NOMO-1 (cell line): Measurements from ENCODE around the gene FLVCR1.
A peak's percentile ranks its signal among the peaks of the same experiment; 100 is the strongest.
"Not testable (repeated sequence)": the region's sequence is repeated elsewhere in the genome, so short reads cannot be mapped to it uniquely, and the experiment has no call there.

Source experiments
- DNase-seq, 2 experiments: peaks; one replicate each; lab custom pipeline; 2025; ENCODE audit not compliant: unreplicated experiment in 2 of 2; lab: John Stamatoyannopoulos, UW

FLVCR1 gene

GRCh38 chr1:212857992-212858460 lies at the start of gene FLVCR1:
FLVCR1 (plus strand) TSS chr1:212858275; CDS start chr1:212858453, 178 bp downstream.
- DNase-seq = peak; percentile 96

GRCh38 chr1:212814537-212815334 lies 43.3 kb upstream of the FLVCR1 start:
- peak in 1 of 2 experiments; percentile 30 for DNase-seq

- DNase-seq = no peak
These were observed 41.4 kb upstream of the FLVCR1 start for GRCh38 chr1:212816567-212817278.

GRCh38 chr1:212819726-212820125 lies 38.3 kb upstream of the FLVCR1 start:
- peak in 1 of 2 experiments; percentile 43 for DNase-seq

GRCh38 chr1:212820969-212821368 lies 37.1 kb upstream of the FLVCR1 start:
- no peak for DNase-seq

GRCh38 chr1:212822956-212823355 lies 35.1 kb upstream of the FLVCR1 start:
- DNase-seq = no peak

- DNase-seq = no peak
These were observed 33.9 kb upstream of the FLVCR1 start for GRCh38 chr1:212824201-212824600.

- no peak for DNase-seq
These were observed 32.1 kb upstream of the FLVCR1 start for GRCh38 chr1:212825798-212826452.

GRCh38 chr1:212827171-212827776 lies 30.8 kb upstream of the FLVCR1 start:
- DNase-seq = no peak

- DNase-seq = no peak
These were observed 30.2 kb upstream of the FLVCR1 start for GRCh38 chr1:212827831-212828278.

- DNase-seq = no peak
These were observed 29.7 kb upstream of the FLVCR1 start for GRCh38 chr1:212828395-212828794.

- DNase-seq = not testable (repeated sequence)
These were observed 24.6 kb upstream of the FLVCR1 start for GRCh38 chr1:212833211-212834207.

- no peak for DNase-seq
These were observed 19.9 kb upstream of the FLVCR1 start for GRCh38 chr1:212838145-212838544.

- not testable (repeated sequence) for DNase-seq
These were observed 13.6 kb upstream of the FLVCR1 start for GRCh38 chr1:212844521-212844920.

GRCh38 chr1:212847549-212847948 lies 10.5 kb upstream of the FLVCR1 start, which contains the start of gene SPATA45:
SPATA45 (minus strand) TSS chr1:212847649; CDS start chr1:212836149, 11,500 bp downstream.
- no peak for DNase-seq

- no peak for DNase-seq
These were observed 5.9 kb upstream of the FLVCR1 start for GRCh38 chr1:212852105-212852688.

- DNase-seq = no peak
These were observed 4.4 kb upstream of the FLVCR1 start for GRCh38 chr1:212853658-212854057.

GRCh38 chr1:212856755-212857154 lies 1.3 kb upstream of the FLVCR1 start:
- no peak for DNase-seq
